GM19324 (cell line): ENCODE measurements around the gene C1RL.

ENCODE experiments used
- ATAC-seq: cut with Tn5 transposase; IDR thresholded peaks from one replicate; pipeline ENCODE4 v1.9.1; 2021; ENCODE audit warnings: mild to moderate bottlenecking, moderate library complexity; ENCODE audit not compliant: unreplicated experiment, low FRiP score

Gene C1RL

GRCh38 chr12:7137908-7138307 is 28.9 kb upstream of the C1RL start:
- ATAC-seq = no peak

GRCh38 chr12:7136676-7137075 is 27.7 kb upstream of the C1RL start:
- ATAC-seq = no peak

- ATAC-seq = no peak
These were observed 27.1 kb upstream of the C1RL start for GRCh38 chr12:7136071-7136470.

GRCh38 chr12:7134396-7135166 is 25.6 kb upstream of the C1RL start:
- ATAC-seq = no peak

- ATAC-seq = no peak
These were observed 22.5 kb upstream of the C1RL start for GRCh38 chr12:7131502-7131866.

- ATAC-seq = no peak
These were observed 21.9 kb upstream of the C1RL start for GRCh38 chr12:7130701-7131501.

GRCh38 chr12:7129872-7130691 is 21.1 kb upstream of the C1RL start, which contains the start of gene CLSTN3:
Gene CLSTN3, plus strand, starts transcription at chr12:7130371. Its CDS starts 278 bp downstream, at chr12:7130649.
- peak; percentile 76 for ATAC-seq

GRCh38 chr12:7129287-7129871 is 20.4 kb upstream of the C1RL start:
- ATAC-seq = peak; percentile 6

GRCh38 chr12:7128681-7129286 is 19.8 kb upstream of the C1RL start, which contains the start of gene RBP5:
Gene RBP5, minus strand, starts transcription at chr12:7128889. Its CDS starts 114 bp downstream, at chr12:7128775.
- no peak for ATAC-seq

- ATAC-seq = no peak
These were observed 19.1 kb upstream of the C1RL start for GRCh38 chr12:7127916-7128626.

- no peak for ATAC-seq
These were observed 16.7 kb upstream of the C1RL start for GRCh38 chr12:7125632-7126227.

- ATAC-seq = no peak
These were observed 14.9 kb upstream of the C1RL start for GRCh38 chr12:7123806-7124522.

- ATAC-seq = no peak
These were observed 14.1 kb upstream of the C1RL start for GRCh38 chr12:7122811-7123769.

GRCh38 chr12:7121324-7121723 is 12.3 kb upstream of the C1RL start:
- ATAC-seq = no peak

- ATAC-seq = no peak
These were observed 11.2 kb upstream of the C1RL start for GRCh38 chr12:7120166-7120565.

- no peak for ATAC-seq
These were observed 9.9 kb upstream of the C1RL start for GRCh38 chr12:7118881-7119280.

- no peak for ATAC-seq
These were observed 8.7 kb upstream of the C1RL start for GRCh38 chr12:7117670-7118069.
